ENCODE results near the gene IBA57.

GRCh38 chr1:228157729-228158126 lies 7.9 kb upstream of the IBA57 start:
- no peak for TF ChIP-seq SIN3A (IDR thresholded peaks at IDR 0.05; ENCODE audit: borderline replicate concordance, insufficient read depth, low read length)
- no peak for TF ChIP-seq FOXP2 (optimal IDR thresholded peaks at IDR 0.05; ENCODE audit: borderline replicate concordance, extremely low read depth, extremely low read length, insufficient read depth)
- TF ChIP-seq REST (IDR thresholded peaks at IDR 0.05; ENCODE audit: insufficient read depth in 1 of 2, low read depth in 2 of 2, low read length in 2 of 2), result no peak
- TF ChIP-seq POLR2AphosphoS5 (IDR thresholded peaks at IDR 0.05; ENCODE audit: low read depth, low read length), result no peak
- no peak for TF ChIP-seq TAF1 (IDR thresholded peaks at IDR 0.05; ENCODE audit: borderline replicate concordance, insufficient read depth, low read length)

All from PFSK-1 (cell line).